HEK293T (cell line): Measurements from ENCODE around the gene SNX33.
"Not testable (repeated sequence)": the region's sequence is repeated elsewhere in the genome, so short reads cannot be mapped to it uniquely, and the experiment has no call there.

Experiments
- CTCF ChIA-PET: fragments of 350-600 bp; formaldehyde crosslinking; extraction: SDS; loops from one replicate; lab custom pipeline; 2021; ENCODE audit warnings: antibody characterized with exemption, inconsistent platforms; lab: Yijun Ruan, JAX
- POLR2A ChIA-PET: fragments of 350-600 bp; formaldehyde crosslinking; extraction: SDS; loops from one replicate; lab custom pipeline; 2020; ENCODE audit warnings: antibody characterized with exemption, inconsistent platforms; lab: Yijun Ruan, JAX
- DNase-seq: peaks from one replicate; pipeline ENCODE4 v3.0.0; 2012; ENCODE audit warnings: mixed read lengths; ENCODE audit errors: extremely low spot score
- ARNT ChIP-seq: fragments of 450-650 bp; IDR thresholded peaks from 2 replicates; pipeline ENCODE4 v1.6.1; 2017; ENCODE audit warnings: mild to moderate bottlenecking
- BHLHE40 ChIP-seq: fragments of 450-650 bp; IDR thresholded peaks from 2 replicates; pipeline ENCODE4 v1.6.1; 2016; ENCODE audit warnings: mild to moderate bottlenecking, moderate library complexity, borderline replicate concordance
- CTBP1 ChIP-seq: fragments of 450-650 bp; IDR thresholded peaks from 2 replicates; pipeline ENCODE4 v1.6.1; 2016; ENCODE audit warnings: borderline replicate concordance
- ELF4 ChIP-seq: fragments of 450-650 bp; IDR thresholded peaks from 2 replicates; pipeline ENCODE4 v1.6.1; 2017; ENCODE audit warnings: antibody characterized with exemption
- FOXA1 ChIP-seq: fragments of 450-650 bp; IDR thresholded peaks from 2 replicates; pipeline ENCODE4 v1.6.1; 2016; ENCODE audit warnings: mild to moderate bottlenecking
- FOXK2 ChIP-seq: fragments of 450-650 bp; IDR thresholded peaks from 2 replicates; pipeline ENCODE4 v1.6.1; 2016; ENCODE audit warnings: mild to moderate bottlenecking
- FOXM1 ChIP-seq: fragments of 450-650 bp; IDR thresholded peaks from 2 replicates; pipeline ENCODE4 v1.6.1; 2017; ENCODE audit warnings: mild to moderate bottlenecking, borderline replicate concordance
- HDGF ChIP-seq: fragments of 450-650 bp; IDR thresholded peaks from 2 replicates; pipeline ENCODE4 v1.6.1; 2017; ENCODE audit warnings: antibody characterized with exemption, borderline replicate concordance
- L3MBTL2 ChIP-seq: fragments of 450-650 bp; conservative IDR thresholded peaks from 2 replicates; pipeline ENCODE4 v1.6.1; 2016; ENCODE audit warnings: mild to moderate bottlenecking
- LEF1 ChIP-seq: fragments of 450-650 bp; IDR thresholded peaks from 2 replicates; pipeline ENCODE4 v1.6.1; 2017; ENCODE audit warnings: mild to moderate bottlenecking, borderline replicate concordance
- NFRKB ChIP-seq: fragments of 450-650 bp; IDR thresholded peaks from 2 replicates; pipeline ENCODE4 v1.6.1; 2016; ENCODE audit warnings: mild to moderate bottlenecking, moderate library complexity
- PKNOX1 ChIP-seq: fragments of 450-650 bp; IDR thresholded peaks from 2 replicates; pipeline ENCODE4 v1.6.1; 2016
- SP1 ChIP-seq: fragments of 450-650 bp; IDR thresholded peaks from 2 replicates; pipeline ENCODE4 v1.6.1; 2017
- SUZ12 ChIP-seq: fragments of 450-650 bp; IDR thresholded peaks from 2 replicates; pipeline ENCODE4 v1.6.1; 2016; ENCODE audit warnings: mild to moderate bottlenecking
- TARDBP ChIP-seq: fragments of 450-650 bp; IDR thresholded peaks from 2 replicates; pipeline ENCODE4 v1.6.1; 2016
- ZNF384 ChIP-seq: fragments of 450-650 bp; IDR thresholded peaks from 2 replicates; pipeline ENCODE4 v1.6.1; 2016

Gene SNX33

DNA sequence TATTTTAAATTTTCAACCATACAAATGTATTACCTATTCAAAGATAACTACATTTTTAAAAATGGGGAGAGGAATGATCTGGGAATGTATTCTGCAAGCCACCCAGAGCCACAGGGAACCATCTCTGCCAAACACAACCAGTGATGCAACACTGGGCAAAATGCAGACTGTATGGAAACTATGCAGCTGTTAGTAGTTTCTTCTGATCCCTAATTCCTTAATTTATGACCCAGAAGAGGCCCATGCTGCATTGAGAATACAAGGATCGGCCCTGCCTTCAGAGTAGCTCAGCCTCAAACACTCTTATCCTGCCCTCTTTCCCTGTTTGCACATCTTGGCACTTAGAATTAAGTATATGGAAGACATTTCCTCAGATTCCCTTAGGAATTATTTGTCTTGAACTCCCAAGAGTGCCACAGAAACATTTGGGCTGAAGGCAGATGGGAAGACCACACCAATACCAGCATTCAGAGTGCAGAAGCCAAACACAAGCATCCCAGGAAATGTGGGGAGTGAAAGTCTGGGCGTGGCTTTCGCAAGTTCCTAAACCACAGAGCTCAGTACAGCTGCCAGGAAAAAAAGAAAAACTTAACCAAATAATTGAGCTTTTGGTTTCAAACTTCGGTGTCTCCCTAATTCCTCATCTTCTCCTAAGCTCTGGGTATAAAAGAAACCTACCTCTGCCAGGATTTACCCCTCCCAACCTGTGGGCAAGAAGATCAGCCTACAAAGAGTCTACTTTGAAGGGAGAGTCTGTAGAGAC lies 27.5 kb upstream of the SNX33 start:
- ChIA-PET CTCF (no interaction called here), POLR2A (interaction anchor here (1.1 to 2.9 kb wide), 5 partner anchors 20 to 252 kb away, joined by 3 to 10 read pairs (median 7); partner anchors contain the start of genes IMP3, MAN2C1, SIN3A and SNX33)
- DNase-seq = no peak
- TF ChIP-seq L3MBTL2 (no peak), HDGF (no peak), TARDBP (no peak), FOXA1 (no peak), PKNOX1 (no peak), LEF1 (no peak), ELF4 (no peak), ZNF384 (no peak), CTBP1 (no peak), NFRKB (no peak), ARNT (no peak), SUZ12 (no peak), SP1 (no peak), FOXM1 (no peak)

DNA sequence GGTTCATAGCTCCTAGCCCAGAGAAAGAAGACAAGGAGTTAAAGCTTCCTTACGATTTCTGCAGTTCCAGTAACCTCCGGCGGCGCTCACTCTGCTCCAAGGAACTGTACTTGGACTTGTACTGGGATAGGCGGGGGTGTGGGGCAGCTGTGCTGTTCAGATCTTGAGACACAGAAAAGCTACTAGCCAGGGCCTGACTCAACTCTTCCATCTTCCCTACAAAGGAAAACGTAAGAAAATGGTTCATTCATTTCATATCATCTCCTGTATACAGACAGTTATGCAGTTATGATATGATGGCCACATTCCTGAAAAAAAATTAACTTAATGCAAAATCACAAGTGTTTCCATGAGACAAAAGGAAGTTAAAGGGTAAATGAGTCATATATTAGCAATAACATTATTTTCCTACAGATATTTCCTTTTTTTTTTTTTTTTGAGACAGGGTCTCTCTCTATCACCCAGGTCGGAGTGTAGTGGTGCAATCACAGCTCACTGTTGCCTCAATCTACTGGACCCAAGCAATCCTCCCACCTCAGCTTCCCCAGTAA lies 26.8 kb upstream of the SNX33 start:
- POLR2A ChIA-PET = interaction anchor here (1.1 to 1.7 kb wide), 4 partner anchors 19 to 169 kb away, joined by 3 to 7 read pairs (median 6); partner anchors contain the start of genes IMP3, SIN3A and SNX33
- no peak for DNase-seq
- no peak for TF ChIP-seq HDGF
- no peak for TF ChIP-seq ARNT
- TF ChIP-seq ELF4 = no peak
- TF ChIP-seq ZNF384 = no peak
- no peak for TF ChIP-seq PKNOX1
- no peak for TF ChIP-seq SUZ12
- no peak for TF ChIP-seq TARDBP
- TF ChIP-seq FOXM1 = no peak
- no peak for TF ChIP-seq L3MBTL2
- no peak for TF ChIP-seq BHLHE40
- TF ChIP-seq LEF1 = no peak
- TF ChIP-seq FOXK2 = no peak

DNA sequence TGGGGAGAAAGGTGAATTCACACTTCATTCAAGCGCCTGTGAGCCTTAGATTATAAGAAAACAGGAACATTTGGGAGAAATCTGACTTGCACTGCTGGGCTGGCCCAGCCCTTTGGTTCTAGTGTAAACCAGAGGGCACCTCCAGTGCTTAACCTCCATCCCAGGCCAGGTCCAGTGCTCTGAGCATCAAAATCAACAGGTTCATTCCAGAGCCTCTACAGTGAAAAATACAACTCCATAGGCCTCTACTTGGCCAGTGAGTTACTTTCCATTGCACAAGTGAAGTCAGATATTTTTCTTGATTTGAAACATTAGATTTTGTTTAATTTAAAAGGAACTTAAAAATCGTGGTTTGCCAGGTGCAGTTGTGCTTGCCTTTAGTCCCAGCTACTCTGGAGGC lies 25.2 kb upstream of the SNX33 start:
- ChIA-PET CTCF (no interaction called here), POLR2A (no interaction called here)
- TF ChIP-seq ARNT = no peak
- no peak for TF ChIP-seq PKNOX1
- no peak for TF ChIP-seq SP1
- TF ChIP-seq NFRKB = no peak
- no peak for TF ChIP-seq LEF1
- no peak for TF ChIP-seq HDGF
- no peak for TF ChIP-seq FOXA1
- TF ChIP-seq L3MBTL2 = no peak
- DNase-seq = no peak

More for the DNA sequence above, 26.8 kb upstream of the SNX33 start:
- CTCF ChIA-PET = no interaction called here

- ChIA-PET CTCF (interaction anchor here (0.6 to 1.3 kb wide), 5 partner anchors 9 to 47 kb away, joined by 3 to 8 read pairs (median 3); partner anchors contain the start of gene SNX33), POLR2A (interaction anchor here (0.9 to 3.6 kb wide), 16 partner anchors 9 to 588 kb away, joined by 3 to 93 read pairs (median 4); partner anchors contain the start of genes IMP3, MAN2C1, SIN3A and SNX33)
- DNase-seq = peak; percentile 98
- TF ChIP-seq ARNT (no peak), FOXA1 (no peak), ZNF384 (no peak), NFRKB (no peak), SUZ12 (no peak), LEF1 (no peak), HDGF (peak; percentile 83; the same call in 1 of the 2 replicates), TARDBP (no peak), BHLHE40 (no peak), ELF4 (peak; percentile 65), FOXM1 (peak; percentile 75), L3MBTL2 (peak; percentile 49; the same call in 1 of the 2 replicates), FOXK2 (no peak)
These were observed 22.0 kb upstream of the SNX33 start, which contains the start of gene SNUPN for GRCh38 chr15:75625542-75626347. TSS of gene SNUPN (minus strand) at chr15:75625725. CDS start at chr15:75621051, 4,674 bp downstream.

DNA sequence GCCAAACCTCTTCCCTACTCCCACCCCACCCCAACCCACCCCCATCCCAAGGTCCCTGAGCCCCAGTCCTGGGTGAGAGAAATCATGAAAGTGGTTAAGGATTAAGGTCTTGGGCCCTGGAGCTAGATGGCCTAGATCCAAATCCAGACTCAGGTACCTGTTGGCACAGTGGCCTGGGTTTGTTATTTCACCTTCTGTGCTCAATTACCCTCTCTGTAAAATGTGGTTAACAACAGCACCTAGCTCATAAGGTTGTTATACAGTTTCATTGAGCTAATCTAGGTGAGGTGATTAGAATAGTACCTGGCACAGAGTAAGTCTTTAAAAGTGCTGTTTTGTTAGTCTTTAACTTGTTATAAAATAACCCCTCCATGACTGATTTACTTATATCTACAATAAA lies 15.8 kb upstream of the SNX33 start:
- DNase-seq = no peak
- ChIA-PET POLR2A (interaction anchor here (0.7 to 1.1 kb wide), 2 partner anchors 9 to 180 kb away, joined by 3 read pairs; partner anchors contain the start of gene SIN3A), CTCF (no interaction called here)
- TF ChIP-seq L3MBTL2 = no peak

DNA sequence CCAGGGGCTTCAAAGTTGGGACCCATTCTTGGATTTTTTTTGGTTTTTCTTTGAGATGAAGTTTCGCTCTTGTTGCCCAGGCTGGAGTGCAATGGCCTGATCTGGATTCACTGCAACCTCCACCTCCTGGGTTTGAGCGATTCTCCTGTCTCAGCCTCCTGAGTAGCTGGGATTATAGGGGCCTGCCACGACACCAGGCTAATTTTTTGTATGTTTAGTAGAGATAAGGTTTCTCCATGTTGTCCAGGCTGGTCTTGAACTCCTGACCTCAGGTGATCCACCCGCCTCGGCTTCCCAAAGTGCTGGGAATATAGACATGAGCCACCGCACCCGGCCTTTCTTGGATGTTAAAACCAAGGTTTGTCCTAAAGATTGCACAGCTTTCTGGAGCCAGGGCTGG lies 13.8 kb upstream of the SNX33 start:
- DNase-seq = not testable (repeated sequence)
- ChIA-PET CTCF (interaction anchor here (0.7 kb wide), 1 partner anchor 24 kb away, joined by 4 read pairs; no protein-coding TSS in a partner anchor), POLR2A (interaction anchor here (1.6 to 1.7 kb wide), 2 partner anchors 8 to 55 kb away, joined by 6 to 10 read pairs; partner anchors contain the start of genes PTPN9 and SNUPN)
